Stimulated activated naive CD4-positive, alpha-beta T cell (primary cell): Measurements from ENCODE around the gene KIF3C.
"Not testable (repeated sequence)": the region's sequence is repeated elsewhere in the genome, so short reads cannot be mapped to it uniquely, and the experiment has no call there.

Experiments
- DNase-seq, 6 experiments: peaks; one replicate each; lab custom pipeline; 2025; lab: John Stamatoyannopoulos, UW

KIF3C gene

DNA sequence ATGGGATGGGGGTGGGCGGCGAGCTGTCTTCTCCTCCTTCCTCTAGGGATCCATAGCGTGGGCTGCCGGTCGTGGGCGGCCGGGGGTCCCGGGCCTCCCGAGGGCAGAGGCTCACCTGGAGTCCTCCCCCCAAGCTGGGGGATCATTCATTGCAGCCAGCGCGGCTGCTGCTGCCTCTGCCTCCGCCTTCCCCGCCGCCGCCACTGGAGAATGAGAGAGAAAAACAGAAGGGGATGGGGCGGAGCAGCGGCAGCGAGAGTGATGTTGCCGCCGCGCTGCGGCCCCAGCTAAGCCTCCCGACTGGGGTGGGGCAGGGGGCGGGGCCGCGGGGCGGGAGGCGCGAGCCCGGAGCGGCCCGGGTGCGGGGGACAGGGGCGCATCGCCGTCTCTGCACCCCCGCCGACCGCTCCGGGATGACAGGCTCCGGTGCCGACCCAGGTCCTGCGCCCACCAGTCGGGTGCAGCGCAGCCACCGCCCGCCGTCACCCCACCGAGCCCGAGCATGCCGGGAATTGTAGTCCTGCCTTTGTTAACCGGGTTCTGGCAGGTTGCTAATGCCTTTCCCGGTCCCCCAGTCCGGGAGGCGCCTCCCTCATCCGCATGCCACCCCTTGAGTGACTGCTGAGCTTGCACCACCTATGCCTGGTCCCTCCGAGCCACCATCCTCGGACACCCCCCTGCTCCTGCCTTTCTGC lies at the start of gene KIF3C:
Gene KIF3C (minus strand): TSS at position 225 of the 695 bp plus-strand sequence. CDS start 580 bp downstream, outside the sequence.
- peak; percentile 53 to 86 (median 75) for DNase-seq

DNA sequence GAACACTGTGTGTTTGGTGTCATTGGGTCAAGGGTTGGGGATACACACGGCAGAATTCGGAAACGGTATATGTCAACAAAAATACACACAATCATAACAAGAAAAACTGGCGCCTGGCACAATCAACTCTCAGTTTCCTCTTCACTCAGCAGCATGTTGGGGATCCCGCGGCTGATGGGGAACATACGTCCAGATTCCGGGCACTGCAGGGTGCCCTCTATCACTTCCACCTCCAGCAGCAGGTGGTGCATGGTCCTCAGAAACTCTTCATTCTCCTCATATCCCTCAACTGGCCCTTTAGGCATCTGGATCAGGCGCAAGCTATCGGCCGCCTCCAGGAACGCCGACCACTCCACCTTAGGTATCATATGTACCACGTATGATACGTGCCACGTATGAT lies 45.8 kb upstream of the KIF3C start:
- DNase-seq, result not testable (repeated sequence)

DNA sequence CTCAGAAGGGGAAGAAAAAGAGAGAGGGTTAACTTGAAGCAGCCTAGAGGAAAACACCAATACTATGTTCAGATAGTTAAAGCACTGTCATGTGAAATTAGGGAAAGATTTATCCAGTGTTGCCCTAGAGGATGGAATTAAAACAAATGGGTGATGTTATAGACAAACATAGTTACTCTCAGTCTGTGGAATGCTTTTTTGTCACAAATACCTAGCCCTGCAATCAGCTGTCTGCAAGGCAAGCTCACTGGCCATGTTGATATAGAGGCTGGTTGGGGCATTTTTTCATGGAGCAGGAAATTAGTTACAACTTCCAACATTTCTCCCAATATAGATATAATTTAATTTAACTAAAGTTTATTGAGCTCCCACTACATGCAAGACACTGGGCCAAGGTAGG lies 43.2 kb upstream of the KIF3C start:
- DNase-seq, result no peak

DNA sequence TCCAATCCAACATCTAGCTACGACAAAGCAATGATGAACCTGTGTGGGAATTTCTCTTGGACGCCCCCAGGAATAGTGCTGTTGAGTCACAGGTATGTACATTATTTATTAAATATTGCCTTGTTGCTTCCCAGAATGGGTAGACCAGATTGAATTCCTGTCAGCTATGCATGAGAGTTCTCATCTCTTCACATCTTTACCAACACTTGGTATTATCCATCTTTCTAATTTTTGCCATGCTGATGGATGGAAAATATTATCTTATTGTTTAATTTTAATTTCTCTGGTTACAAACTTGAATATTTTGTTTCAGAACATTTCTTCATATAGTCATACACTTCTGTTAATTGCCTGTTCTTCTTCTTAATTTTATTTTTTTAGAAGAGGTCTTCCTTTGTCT lies 42.0 kb upstream of the KIF3C start:
- no peak for DNase-seq

DNA sequence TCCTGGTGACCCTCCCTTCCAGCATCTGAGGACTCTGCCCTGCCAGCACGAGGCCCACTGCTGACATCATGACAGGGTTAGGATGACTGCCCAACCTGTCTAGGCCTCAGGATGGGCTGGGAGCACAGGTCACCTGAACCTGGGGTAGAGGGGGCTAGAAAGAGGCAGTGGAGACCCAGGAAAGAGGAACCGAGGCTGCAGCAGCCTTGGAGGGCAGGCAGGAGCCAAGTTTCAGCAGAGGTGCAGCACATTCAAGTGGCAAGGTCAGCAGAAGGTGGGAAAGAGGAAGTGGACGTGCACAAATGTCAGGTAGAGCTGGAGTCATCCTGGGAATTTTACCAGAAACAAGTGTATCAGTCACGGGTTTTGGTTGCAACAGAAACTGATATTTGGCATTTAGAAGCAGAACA lies 37.9 kb upstream of the KIF3C start:
- no peak for DNase-seq

DNA sequence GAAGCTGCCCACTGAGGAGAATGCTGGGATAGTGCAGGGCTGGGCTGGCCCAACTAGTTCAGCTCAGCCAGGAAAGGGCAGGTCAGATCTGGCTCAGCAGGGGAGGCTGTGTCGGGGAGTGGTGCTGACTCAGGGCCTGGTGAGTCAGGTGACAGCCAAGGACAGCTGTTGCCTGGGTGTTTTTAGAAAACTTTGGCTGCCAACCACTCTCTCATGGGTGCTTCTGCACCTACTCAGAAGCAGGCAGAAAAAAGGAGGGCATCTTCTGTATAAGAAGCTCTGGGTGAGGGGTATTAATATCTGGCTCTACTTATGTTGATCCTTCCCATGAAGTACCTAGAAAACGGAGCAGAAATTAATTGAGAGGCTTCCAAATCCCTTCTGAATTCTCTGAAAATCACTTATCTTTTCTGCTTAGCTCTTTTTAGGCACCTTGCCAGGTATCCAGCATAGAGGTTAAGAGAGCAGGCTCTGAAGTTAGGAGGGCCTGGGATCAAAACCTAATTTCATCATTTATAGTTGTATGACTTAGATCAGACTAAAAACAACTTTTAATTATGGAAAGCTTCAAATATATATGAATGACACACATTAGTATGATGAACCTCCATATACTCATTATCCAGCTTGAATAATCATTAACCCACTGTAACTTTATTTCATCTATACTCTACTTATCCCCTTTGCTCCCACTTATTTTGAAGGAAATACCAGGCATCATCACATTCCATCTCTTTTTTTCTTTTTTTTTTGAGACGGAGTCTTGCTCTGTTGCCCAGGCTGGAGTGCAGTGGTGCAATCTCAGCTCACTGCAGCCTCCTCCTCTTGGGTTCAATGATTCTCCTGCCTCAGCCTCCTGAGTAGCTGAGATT lies 36.1 kb upstream of the KIF3C start:
- DNase-seq, result no peak

DNA sequence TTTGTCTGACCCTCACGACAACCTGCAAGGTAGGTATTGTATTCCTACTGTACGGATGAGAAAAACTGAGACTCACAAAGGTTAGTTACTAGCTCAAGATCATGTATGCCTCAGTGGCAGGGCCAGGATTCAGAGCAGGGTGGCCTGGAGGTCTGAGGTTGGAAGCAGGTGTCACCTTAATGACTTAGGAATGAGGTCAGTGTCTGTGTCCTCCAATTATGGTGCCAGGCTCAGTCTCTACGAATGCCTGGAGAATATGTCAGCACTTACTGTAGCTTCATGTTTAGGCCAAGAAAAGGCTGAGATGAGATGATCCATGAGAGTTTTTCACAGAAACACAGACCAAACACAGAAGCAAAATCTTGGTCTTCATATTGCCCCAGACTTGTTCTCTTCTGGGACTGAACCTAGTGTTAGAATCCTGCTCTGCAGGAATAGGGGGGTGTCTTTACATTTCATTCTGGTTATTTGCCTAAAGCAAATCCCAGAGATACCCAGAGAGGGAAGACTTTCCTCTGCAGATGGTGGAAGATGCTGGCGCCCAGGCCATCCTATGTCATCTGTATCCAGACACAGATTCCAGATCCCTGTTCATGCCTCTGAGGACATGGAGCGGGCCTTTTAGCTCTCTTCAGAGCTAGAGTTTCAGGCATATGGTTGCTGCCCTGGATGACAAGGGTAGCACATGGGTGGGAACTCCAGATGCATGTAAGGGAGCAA lies 35.3 kb upstream of the KIF3C start:
- DNase-seq, result no peak

DNA sequence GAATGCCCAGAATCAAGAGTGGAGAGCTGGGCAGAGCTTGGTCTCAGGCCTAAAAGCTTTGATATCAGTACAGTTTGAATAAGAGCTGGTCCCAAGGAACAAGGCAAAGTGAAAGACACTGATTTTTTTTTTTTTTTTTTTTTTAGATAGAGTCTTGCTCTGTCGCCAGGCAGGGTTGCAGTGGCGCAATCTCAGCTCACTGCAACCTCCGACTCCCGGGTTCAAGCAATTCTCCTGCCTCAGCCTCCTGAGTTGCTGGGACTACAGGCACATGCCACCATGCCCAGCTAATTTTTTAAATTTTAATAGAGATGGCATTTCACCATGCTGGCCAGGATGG lies 34.4 kb upstream of the KIF3C start:
- not testable (repeated sequence) for DNase-seq

DNA sequence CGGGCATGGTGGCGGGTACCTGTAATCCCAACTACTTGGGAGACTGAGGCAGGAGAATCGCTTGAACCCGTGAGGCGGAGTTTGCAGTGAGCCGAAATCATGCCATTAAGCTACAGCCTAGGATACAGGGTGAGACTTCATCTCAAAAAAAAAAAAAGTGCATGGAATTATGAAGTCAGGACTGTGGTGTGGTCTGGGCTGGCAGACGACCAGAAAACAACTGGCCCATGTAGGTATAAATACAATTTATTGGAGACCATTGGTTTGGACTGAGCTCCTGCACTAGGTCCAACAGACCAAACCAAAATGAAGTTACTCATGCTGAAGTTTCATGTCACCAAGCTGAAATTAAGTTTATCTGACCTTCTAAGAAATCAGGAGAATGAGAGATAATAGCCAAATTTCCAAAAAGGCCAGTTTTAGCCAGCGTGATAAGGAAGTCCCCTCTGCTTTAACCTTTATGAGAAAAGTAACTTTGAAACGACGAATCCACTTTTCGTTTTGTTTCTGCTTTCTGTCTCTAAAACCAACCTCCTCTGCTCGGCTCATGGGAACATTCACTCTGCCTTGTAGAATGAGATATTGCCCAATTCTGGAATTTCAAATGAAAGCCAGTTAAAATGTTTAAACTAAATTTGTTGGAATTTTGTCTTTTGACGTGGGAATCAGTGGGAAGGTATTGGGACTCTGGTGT lies 33.9 kb upstream of the KIF3C start:
- DNase-seq, result no peak

DNA sequence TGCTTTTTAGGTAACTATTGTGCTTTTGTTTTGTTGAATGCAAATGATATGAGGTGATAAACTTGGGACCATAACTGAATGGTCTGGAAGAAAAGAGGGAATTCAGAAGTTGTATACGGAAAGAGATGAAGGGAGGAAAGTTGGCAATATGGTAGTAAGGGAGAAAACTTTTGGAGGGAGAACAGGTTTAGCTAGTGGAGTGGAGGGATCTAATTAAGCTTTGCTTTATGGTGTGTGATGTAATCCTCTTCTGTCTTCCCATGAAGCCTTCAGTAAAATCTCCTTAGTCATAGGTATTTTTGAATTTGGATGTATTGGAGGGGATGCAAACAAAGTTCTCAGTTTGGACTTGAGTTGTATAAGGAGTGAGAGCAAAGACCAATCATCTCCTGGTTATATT lies 31.4 kb upstream of the KIF3C start:
- DNase-seq, result no peak

DNA sequence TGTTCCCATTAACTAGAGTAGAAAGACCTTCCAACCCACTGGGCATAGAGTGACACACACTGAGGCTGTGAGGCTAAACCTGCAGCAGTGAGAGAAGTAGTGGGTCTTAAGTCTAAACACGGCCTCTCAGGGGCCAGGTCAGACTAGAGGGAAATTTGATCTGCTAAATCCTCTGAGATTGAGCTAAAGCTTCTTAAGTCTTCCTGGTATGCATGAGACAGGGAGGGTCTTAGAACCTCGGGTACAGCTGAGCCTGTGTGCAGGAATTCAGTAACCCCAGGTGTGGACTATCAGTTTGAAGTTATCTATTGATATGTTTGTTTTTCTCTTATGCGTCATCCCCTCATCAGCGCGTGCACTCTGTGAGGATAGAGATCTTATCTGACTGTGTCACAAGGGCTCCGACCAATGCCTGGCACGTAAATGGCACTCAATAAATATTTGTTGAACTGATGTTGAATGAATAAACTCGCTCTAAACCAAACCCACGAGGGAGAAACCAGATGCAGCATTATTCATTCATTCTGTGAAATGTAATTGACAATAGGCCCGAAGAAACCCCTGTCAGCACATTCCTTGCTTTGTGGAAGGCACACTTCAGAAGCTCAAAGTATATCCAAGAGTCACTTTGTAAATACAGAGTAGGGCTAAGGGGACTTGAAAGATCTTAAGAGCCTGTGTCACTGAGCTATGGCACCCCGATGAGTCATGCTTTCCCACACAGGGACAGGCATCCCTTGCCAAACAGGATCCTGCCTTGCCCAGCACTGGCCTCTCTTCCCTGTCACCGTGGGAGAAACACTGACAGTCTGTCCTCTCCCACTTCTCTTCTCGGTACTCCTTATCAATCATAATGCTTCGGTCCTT lies 29.9 kb upstream of the KIF3C start:
- no peak for DNase-seq

DNA sequence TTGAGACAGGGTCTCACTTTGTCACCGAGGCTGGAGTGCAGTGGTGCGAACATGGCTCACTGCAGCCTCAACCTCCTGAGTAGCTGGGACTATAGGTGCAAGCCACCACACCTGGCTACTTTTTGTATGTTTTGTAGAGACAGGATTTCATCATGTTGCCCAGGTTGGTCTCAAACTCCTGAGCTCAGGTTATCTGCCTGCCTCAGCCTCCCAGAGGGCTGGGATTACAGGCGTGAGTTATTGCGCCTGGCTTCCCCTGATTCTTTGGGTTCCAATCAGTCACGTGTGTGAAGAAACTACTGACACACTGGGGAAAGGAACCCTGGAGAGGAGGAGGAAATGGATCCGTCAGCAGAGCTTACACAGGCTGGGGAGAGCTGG lies 29.3 kb upstream of the KIF3C start:
- DNase-seq, result no peak

DNA sequence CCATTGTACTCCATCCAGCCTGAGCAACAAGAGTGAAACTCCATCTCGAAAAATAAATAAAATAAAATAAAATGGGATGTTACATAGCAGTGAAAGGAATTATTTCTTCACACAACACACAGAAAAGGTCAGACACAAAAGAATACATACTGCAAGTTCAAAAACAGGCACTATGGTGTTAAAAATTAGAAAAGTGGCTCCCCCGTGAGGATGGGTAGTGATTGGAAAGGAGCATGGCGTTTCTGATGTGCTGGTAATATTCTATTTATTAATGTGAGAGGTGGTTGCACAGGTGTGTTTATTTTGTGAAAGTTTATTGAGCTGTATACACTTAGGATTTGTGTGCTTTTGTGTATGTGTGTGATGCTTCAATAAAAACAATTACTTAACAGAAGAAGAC lies 28.6 kb upstream of the KIF3C start:
- no peak for DNase-seq

DNA sequence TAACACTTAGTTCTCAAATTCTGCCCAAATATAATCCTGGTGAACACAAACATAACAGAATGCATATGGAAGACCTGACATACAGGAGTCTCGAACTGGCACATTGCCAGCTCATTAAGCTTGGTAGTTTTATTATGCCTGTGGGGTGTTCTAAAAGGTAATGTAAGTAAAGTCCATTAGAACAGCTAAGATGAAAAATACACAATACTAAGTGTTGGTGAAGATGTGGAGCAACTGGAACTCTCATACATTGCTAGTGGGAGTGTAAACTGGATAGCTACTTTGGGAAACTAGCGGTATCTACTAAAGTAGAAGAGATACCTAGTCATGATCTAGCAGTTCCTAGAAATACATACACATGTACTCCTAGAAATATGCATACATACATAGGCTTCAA lies 27.3 kb upstream of the KIF3C start:
- no peak for DNase-seq

DNA sequence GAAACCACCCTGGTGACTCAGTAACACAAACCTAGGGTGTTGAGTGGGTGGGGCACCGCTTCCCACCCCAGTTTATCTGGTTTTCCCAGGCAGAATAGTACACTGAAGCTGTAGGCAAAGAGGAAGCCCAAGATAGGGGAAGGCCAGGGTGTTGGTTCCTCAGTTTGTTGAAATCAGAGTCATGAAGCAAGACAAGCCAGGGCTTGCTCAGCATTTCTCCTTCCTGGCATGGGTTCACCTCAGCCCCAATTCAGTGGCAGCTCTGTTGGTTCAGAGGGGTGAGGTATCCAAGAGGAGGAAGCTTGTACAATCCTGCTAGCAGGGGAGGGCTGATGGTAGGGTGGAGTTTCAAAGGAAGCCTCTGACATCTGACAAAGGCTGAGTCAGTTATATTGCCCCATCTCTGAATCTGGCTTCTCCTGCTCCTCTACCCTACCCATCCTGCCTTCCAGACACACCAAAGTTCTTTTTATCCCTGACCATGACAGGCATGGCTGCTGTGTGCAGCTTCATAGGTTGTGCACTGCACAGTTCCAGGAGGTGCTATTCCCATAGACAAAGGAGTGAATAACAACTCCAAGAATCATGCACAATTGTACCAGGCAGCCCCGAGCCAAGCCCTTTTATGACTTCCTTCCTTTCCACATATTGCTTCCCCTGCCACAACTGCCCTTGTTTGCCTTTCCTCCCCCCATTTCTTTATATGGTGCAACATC lies 26.7 kb upstream of the KIF3C start:
- DNase-seq, result no peak

DNA sequence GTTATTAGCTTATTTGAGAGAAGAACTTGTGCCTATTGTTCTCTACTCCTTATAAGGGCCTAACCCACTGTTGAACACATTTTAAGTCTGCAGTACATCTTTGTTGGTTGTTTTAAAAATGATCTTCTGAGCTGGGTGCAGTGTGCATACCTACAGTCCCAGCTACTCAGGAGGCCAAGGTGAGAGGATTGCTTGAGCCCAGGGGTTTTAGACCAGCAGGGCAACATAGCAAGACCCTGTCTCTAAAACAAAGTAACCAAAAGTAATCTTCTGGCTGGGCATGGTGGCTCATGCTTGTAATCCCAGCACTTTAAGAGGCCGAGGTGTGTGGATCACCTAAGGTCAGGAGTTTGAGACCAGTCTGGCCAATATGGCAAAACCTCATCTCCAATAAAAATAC lies 25.8 kb upstream of the KIF3C start:
- no peak for DNase-seq

DNA sequence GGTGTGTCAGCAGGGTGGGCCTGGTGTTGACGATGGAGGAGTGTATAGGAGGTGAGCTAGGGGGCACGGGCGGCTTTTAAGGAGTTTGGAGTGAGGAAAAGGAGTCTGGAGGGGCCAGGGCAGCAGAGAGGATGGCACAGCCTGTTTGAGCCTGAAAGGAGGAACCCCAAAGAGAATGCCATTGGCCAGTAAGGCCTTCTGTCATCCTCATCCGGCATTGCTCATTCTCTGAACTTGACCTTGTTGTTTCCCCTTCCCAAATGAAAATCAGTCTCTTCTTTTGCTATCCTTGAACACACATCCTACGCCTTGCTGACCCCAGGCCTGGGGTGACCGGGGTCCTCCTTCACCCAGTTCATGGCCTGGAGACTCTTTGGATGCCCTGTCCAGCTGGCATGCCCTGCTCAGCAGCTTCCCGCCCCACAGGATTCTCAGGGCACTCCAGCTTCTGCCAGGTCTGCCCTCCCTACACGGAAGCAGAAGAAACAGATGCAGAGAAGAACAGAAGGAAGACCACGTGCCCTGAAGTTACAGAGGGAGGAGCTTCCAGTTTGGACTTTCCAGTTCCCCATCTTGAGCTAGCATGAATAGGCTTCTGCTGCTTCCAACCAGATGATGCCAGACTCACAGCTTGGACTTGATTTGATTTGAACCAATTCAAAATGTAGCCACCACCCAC lies 20.5 kb upstream of the KIF3C start:
- DNase-seq, result no peak

DNA sequence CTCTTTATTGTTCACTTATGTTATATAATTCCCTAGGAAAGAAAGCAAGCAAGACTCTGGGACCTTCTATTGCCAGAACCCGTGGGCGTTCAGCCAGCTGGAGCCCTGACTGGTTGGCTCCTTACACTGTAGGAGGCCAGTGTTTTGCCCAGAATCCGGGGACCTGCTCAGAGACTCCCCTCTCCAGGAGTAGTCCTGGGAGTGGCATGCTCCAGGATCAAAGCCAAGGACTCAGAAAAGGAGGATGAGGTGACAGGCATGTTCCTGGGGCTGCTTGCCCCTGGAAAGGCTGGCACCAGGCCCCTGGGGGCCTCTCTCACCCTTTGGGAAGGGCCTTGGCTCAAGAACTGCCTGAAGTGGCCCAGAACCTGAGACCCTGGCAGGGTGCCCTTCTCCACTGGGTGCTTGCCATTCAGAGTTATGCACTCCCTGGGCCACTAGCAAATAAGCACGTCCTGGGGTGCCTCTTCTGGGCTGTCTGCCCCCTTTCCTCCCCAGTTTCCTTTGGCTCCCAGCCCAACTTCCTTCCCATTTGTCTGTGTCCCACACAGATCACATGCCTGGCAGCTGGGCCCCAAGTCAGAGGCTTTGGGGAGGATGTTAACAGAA lies 19.6 kb upstream of the KIF3C start:
- DNase-seq, result no peak

DNA sequence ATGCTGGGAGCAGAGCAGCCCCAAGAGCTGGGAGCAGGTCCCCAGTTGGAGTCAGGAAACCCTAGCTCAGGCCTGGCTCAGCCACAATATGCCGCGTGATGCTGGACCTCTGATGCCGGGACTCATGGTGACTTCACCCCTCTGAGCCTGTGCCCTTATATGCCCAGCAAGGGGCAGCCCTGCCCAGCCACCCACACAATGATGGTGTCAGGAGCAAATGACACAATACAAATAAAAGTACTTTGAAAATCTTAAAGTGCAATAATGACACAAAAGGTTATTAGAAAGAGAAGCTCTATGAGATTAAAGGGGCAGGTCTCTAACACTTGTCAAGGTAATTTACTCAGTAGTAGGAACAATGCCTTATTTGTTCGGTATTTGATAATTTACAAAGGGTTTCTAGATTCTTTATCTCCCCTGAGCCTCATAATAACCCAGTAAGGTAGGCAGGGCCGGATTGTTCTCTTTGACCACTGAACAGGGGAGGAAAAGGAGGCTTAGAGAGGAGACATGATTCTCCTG lies 18.3 kb upstream of the KIF3C start:
- DNase-seq, result no peak
